HG02678 (cell line): ENCODE measurements around the gene CAMK2G.
"Not testable (repeated sequence)": the region's sequence is repeated elsewhere in the genome, so short reads cannot be mapped to it uniquely, and the experiment has no call there.

Experiments
- ATAC-seq: cut with Tn5 transposase; IDR thresholded peaks from one replicate; pipeline ENCODE4 v1.9.1; 2021; ENCODE audit warnings: mild to moderate bottlenecking, moderate library complexity; ENCODE audit not compliant: unreplicated experiment

Gene CAMK2G

DNA sequence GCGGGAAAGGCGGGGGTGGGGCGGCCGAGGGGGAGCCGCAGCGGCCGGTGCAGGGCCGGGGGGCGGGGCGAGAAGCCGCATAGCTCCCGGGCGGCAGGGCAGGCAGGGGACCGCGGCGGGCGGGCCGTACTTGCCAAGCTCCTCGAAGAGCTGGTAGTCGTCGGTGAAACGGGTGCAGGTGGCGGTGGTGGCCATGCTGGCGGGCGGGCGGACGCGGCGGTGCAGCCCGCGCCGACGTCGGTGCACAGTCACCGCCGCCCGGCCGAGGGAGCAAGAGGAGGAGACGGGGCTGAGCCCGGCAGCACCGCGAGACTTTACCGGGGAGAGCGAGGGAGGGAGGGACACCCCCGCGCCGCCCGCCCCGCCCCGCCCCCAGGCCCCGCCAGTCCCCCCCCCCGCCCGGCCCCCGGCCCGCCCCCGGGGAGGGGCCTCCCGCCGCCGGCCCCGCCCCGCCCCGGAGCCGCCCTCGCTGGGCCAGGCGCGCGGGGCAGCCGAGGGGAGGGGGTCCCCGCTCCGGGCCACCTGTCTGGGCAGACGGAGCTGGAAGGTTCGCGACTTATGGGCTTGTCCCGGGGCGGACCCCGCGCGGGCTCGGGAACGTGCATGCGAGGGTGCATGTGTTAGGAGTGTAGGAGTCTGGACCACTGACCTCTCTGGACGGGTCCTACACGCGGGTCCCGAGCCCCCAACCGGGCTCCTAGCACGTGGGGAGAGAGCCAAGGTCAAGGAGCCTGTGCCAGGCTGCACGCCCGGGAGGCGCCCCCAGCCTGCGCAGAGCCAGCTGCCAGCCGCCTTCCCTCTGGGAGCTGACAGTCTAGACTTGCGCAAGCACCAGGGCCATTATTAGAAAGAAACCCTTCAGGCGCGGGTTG, at the start of gene CAMK2G:
TSS of gene CAMK2G (minus strand) at position 289 of the 872 bp plus-strand sequence. CDS start at position 195, 94 bp downstream.
- ATAC-seq: peak; percentile 81

DNA sequence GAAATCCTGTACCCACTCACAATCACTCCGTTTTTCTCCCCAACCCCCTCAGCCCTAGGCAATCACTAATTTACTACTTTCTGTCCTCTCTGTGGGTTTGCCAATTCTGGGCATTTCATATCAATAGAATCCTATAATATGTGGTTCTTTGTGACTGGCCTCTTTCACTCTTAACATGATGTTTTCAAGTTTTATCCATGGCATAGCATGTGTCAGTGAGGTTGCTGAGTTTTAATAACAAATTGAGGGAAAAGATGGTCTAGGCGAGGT, 48.4 kb upstream of the CAMK2G start:
- ATAC-seq: no peak

DNA sequence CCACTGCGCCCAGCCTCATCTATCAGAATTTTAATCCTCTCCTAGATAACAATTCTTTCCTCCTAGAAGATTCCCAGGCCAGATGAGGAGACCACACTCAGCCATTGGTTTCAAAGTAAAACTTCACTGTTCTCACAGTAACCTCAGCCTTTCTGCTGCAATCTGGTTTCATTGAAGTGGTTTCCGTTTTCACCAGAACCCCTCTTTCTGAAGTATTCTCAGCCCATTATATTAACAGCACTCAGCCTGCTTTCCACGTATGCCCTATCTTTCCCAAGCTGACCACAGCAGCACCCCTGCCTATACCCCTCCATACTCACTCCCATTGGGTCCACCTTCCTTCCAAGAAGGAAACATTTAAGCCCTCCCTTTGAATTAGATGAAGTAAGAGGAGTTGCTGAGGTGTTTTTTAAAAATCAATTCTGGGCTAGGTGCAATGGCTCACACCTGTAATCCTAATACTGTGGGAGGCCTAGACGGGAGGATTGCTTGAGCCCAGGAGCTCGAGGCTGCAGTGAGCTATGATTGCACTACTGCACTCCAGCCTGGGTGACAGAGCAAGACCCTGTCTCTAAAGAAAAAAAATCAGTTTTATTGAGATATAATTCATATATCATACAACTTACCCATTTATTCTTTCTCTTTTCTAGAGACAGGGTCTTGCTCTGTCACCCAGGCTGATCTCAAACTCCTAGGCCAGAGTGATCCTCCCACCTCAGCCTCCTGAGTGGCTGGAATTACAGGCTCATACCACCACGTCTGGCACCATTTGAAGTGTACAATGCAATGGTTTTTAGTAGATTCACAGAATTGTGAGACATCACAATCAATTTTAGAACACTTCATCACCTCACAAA, 47.9 kb upstream of the CAMK2G start:
- ATAC-seq: no peak

DNA sequence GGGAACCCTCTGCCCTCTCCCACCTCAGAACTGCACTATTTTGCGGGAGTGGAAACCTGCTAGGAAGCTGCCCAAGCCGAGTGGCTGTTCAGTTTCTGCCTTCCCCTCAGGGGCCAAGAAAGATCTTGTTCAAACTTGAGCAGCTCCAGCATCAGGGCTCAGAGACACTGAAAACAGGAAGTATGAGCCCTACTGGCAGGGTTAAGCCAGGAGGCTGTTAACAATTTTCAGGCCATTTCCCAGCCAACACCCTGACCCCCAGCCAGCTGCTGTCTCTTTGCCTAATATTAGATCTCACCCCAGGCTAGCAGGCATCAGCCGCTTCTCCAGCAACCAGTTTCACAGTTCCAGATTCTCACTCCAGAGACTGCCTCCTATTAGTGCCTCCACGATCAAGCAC, 45.7 kb upstream of the CAMK2G start:
- no peak for ATAC-seq

DNA sequence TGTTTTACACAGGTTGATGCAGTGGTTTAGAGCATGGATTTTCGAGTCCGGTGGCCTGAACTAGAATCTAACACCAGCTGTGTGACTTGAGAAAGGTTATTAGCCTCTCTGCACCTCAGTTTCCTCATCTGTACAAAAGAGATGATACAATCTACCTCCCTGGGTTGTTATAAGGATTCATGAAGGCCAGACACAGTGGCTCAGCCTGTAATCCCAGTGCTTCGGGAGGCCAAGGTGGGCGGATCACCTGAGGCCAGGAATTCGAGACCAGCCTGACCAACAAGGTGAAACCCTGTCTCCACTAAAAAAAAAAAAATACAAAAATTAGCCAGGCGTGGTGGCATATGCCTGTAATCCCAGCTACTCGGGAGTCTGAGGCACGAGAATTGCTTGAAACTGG, 45.1 kb upstream of the CAMK2G start:
- not testable (repeated sequence) for ATAC-seq

DNA sequence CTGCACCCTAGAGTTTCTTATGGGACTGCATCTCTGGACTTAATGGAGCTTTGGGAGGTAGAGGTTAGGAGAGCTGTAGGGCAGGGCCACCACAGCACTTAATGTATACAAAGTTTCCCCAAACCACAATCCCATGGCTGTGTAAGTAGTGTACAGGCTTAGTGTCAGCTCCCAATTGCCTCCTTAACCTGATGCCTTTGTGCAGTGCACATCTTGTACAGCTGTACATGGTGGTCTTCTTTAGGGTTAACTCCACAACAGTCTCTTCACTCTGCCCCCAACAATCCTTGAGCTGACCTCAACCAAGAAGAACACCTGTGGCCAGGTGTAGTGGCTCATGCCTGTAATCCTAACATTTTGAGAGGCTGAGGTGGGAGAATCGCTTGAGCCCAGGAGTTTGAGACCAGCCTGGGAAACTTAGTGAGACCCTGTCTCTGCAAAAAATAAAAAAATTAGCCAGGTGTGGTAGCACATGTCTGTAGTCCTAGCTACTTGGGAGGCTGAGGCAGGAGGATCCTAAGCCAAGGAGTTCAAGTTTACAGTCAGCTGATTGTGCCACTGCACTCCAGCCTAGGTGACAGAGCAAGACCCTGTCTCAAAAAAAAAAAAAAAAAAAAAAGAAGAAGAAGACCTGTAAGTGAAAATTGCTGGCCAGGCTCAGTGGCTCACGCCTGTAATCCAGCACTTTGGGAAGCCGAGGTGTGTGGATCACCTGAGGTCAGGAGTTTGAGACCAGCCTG, 43.4 kb upstream of the CAMK2G start:
- ATAC-seq: no peak

DNA sequence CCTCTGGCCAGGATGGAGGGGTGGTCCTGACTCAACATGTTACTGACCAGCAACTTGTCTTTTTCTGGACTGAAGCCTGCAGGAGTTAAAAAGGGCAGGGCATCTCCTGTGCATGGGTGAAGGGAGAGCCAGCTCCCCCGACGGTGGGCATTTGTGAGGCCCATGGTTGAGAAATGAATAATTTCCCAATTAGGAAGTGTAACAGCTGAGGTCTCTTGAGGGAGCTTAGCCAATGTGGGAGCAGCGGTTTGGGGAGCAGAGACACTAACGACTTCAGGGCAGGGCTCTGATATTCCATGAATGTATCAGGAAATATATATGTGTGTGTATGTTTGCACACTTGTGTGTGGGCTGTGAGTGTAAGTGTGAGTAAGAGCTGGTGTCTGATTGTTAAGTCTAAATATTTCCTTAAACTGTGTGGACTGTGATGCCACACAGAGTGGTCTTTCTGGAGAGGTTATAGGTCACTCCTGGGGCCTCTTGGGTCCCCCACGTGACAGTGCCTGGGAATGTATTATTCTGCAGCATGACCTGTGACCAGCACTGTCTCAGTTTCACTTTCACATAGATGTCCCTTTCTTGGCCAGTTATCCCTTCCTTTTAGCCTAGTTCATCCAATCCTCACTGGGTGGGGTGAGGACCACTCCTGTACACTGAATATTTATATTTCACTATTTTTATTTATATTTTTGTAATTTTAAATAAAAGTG, 42.6 kb upstream of the CAMK2G start:
- no peak for ATAC-seq

DNA sequence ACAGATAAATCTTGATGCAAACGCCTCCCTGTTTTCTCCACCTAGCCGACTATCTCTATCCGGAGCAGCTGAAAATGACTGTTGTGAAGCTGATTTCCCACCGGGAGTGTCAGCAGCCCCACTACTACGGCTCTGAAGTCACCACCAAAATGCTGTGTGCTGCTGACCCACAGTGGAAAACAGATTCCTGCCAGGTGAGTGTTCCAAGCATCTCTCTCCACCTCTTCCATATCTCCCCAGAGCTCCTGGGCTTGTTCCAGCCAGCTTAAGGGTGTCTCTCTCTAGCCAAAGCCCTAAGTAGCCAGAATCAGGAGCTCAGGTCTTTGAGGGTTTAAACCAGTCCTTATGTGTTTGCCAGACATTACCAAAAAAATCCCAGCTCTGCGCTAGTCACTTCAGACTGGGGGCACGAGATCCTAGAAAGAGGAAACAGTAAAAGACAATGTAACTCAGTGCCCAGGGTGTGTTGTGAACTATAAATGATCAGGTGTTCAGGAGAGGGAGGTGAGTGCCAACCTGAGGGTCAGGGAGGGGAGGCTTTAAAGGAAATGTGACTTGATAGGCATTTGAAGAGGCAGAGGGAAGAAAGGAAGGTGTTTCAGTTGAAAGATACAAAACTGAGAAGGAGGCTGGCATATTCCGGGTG, 41.0 kb upstream of the CAMK2G start:
- ATAC-seq: no peak

DNA sequence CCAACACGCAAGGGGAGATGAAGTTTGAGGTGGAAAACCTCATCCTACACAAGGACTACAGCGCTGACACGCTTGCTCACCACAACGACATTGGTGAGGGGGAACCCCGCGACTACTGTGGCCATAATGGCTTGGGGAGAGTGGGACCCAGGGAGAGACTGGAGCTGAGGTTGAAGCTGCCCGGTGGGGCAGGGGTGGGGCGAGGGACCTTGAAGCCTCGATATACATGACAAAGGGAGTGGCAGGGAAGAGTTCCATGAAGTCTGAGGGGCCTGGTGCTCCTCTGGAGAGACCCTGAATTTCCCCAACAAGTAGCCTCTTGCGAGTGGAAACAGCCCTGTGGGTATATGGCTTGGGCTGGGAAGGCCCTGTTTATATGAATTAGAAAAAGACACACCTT, 39.7 kb upstream of the CAMK2G start:
- ATAC-seq: no peak

DNA sequence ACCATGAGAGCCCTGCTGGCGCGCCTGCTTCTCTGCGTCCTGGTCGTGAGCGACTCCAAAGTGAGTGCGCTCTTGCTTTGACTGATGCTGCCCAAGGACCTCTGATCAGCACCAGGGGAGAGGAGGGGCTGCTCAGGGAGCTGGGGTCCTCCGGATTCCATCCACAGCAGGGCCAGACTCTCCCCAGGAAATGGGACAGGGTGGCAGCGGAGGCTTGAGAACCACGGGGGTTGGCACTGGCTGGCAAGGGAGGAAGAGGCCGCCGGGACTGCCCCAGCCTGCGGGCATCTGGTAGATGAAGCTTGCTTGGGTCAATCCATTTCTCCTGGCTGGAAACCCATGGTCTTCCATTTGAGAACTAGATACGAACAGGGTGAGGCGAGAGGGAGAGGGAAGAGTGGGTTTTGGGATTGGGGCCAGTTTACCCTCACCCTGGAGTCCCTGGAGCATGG, 37.2 kb upstream of the CAMK2G start:
- ATAC-seq: no peak

DNA sequence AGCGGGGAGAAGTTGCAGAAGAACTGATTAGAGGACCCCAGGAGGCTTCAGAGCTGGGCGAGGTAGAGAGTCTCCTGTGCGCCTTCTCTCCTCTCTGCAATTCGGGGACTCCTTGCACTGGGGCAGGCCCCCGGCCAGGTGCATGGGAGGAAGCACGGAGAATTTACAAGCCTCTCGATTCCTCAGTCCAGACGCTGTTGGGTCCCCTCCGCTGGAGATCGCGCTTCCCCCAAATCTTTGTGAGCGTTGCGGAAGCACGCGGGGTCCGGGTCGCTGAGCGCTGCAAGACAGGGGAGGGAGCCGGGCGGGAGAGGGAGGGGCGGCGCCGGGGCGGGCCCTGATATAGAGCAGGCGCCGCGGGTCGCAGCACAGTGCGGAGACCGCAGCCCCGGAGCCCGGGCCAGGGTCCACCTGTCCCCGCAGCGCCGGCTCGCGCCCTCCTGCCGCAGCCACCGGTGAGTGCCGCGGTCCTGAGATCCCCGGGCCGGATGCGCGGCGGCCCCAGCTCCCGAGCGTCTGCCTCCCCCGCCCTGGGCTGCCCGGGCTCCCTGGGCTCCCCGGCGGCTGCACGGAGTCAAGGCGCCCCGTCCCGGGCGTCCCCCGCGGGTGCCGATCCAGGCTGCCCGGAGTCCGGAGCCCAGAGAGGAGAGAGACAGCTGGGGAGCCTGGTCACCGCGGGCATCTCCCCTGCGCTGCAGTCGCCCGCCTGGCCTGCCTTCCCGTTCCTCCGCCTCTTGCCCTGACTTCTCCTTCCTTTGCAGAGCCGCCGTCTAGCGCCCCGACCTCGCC, 36.6 kb upstream of the CAMK2G start, which contains the start of gene PLAU:
TSS of gene PLAU (plus strand) at position 369 of the 789 bp plus-strand sequence. CDS start 424 bp downstream, outside the sequence.
- peak; percentile 39 for ATAC-seq

DNA sequence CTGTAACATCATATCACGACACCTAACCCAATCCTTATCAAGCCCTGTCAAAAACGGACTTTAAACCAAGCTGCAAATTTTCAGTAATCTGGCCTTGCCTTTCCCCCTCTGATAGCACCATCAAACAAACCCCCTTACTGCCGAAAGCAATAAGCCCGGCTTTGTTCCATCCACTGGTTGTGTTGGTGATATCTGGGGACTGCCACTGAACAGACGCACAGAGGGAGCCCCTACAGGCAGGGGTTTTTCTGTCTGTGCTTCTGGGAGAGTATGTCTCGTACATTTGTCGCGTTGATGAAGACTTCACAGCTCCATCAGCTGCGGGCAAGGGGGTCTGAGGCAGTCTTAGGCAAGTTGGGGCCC, 36.0 kb upstream of the CAMK2G start:
- peak; percentile 21 for ATAC-seq

DNA sequence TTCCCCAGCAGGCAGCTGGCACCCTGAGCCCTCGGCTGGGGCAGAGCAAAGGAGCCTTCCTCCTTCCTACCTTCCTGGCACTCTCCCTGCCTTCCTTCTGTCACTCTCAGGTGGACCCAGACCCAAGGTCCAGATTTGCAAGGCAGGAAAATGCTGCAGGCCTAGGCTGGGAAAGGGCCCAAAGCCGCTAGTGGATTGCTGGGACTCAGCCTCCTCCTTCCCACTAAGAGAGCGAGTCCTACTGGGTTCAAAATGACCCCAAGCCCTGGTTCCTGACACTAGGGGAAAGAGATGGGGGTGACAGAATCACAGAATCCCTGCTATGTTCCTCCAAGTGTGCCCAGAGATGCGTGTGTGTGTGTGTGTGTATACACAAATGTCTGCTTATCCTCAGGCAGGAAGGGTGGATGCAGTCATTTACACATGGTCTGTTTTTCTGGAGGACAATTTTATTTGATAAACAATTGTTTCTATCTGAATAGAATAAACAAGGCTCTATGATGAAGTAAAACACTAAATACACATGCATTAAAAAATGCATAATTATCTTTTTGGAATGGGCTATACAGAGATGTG, 35.3 kb upstream of the CAMK2G start:
- ATAC-seq: no peak

DNA sequence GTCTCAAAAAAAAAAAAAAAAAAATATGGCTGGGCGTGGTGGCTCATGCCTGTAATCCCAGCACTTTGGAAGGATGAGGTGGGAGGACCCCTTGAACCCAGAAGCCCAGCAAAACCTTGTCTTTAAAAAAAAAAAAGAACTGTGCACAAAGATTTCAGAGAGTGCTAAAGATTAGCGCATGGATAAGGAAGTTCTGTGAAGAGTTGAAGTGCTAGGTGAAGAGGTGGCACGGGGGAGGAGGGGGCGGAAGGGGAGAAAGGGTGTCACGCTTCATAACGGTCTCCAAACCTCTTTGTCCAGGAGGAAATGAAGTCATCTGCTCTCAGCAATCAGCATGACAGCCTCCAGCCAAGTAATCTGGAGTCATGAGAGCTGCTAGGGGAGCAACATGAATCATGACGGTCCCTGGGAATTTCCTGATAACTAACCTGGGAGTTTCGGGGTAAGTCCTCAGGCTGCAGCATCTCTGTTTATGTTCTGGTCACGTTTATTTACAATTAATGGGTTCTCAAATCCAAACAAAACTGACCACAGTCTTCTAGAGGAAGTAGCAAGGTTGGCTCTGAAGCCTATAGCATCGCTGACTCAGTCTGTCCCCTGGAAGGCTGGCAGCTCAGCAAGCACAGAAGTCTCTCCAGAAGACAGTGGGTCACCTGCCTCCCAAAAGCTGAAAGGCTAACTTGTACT, 34.6 kb upstream of the CAMK2G start:
- peak; percentile 48 for ATAC-seq

DNA sequence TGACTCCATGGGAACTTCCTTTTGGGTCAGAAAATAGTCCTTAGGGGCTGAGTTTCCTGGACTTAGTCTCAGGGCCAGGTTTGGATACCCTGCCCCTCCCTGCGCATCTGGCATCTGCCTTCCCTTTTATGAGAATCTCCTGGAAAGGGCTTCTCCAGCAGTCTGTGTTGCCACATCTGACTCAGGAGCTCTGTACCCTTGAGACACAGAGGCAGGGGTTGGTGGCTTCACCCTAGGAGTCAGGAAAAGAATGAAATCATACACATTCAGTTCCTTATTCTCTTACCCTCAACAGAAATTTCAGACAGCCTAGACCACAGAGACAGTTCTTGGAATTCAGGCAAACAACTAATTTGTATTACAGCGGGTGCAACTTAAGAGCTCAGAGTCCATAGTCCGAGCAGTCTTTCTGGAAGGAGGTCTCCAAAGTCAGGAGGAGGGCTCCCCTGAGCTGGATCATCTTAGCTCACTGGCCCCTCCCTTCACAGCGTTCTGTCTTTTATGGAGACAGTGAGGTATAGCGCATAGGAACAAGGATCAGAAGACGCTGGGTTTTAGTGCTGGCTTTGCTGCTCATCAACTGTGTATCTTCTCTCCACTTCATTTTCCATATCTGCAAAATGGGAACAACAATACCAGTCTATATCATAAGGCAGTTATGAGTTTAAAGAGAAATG, 33.6 kb upstream of the CAMK2G start:
- no peak for ATAC-seq

DNA sequence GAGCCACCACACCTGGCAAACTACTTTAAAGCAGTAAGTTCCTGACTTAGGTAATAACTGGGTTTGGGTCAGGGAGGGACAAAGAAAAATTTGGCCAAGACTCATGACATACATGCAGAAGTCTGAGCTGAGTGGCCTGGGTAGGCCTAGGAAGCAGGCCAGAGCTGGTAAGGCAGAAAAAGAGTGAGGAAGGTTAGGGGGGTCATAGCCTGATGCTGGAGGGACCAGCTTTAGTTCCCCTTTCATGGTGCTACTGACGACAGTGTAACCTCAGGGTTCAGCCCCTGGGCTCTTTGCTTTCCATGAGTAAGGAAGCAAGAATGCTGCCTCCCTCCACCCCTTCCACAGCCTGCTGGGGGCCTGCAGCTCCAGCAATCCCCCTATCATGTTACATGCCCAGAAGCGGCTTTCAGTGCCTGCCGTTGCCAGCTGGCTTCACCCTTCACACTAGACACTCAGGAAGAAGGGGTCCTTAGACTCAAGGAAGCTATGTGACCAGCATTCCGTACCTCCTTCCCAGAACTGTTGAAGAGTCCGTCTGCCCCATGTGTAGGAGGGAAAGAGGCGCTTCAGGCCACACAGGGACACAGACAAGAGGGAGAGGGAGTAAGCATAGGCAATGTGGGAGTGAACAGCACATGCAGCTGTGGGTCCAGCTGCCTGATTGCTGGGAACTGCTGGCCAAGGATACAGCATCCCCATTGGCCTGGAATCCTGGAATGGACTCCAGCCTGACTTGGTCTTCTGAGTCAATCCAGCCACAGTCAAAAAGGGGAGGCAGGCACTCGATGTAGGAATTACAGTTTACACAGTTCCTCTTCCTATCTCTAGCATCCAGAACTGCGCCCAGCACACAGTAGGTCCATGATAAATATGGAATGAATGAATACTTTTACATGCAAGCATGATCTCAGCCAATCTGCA, 32.4 kb upstream of the CAMK2G start:
- ATAC-seq: no peak
